ENCODE data around the gene C9orf152.

- TF ChIP-seq E2F5 (CRISPR knock-in tag; conservative IDR thresholded peaks at IDR 0.05) (no peak), MYC (CRISPR knock-in tag; IDR thresholded peaks at IDR 0.05; ENCODE audit: borderline replicate concordance) (no peak), ATF2 (CRISPR knock-in tag; IDR thresholded peaks at IDR 0.05) (no peak), POLR2A (IDR thresholded peaks at IDR 0.05; ENCODE audit: insufficient read depth in 1 of 2, low read depth in 2 of 2, low read length in 2 of 2) (no peak), BCLAF1 (IDR thresholded peaks at IDR 0.05) (no peak), CEBPB (IDR thresholded peaks at IDR 0.05; ENCODE audit: borderline replicate concordance, low read depth, low read length) (no peak), TFE3 (CRISPR knock-in tag; IDR thresholded peaks at IDR 0.05) (no peak), BRCA1 (CRISPR knock-in tag; IDR thresholded peaks at IDR 0.05) (no peak), BORCS8-MEF2B (CRISPR knock-in tag; IDR thresholded peaks at IDR 0.05) (no peak), TAF15 (IDR thresholded peaks at IDR 0.05; ENCODE audit: low read depth, low read length, poor library complexity, severe bottlenecking) (no peak), REPIN1 (CRISPR knock-in tag; IDR thresholded peaks at IDR 0.05; ENCODE audit: borderline replicate concordance, low read depth) (no peak), CTCF (CRISPR knock-in tag; IDR thresholded peaks at IDR 0.05) (no peak), RAD21 (CRISPR knock-in tag; IDR thresholded peaks at IDR 0.05) (no peak)
Observed at GRCh38 chr9:110192531-110193261, 15.3 kb downstream of the C9orf152 start.

Data from HepG2 (cell line).